ENCODE results near the gene ARPC2. TPM values are rescaled to one million over a fixed set of nuclear protein-coding genes. Genes with fewer than 3 reads are reported as not detected.

Gene ARPC2
- total and polyA plus RNA-seq, 10 of the 15 experiments (the other 5 are each of a cell fraction or from before 2014, with no cell fraction given), result 440 to 980 (median 709) TPM

GRCh38 chr2:218280260-218280870 is 63.4 kb downstream of the ARPC2 start (continued):
- TF ChIP-seq E4F1 (IDR thresholded peaks at IDR 0.05; ENCODE audit: borderline replicate concordance, partially characterized antibody), result no peak
- TF ChIP-seq KLF5 (IDR thresholded peaks at IDR 0.05; ENCODE audit: partially characterized antibody), result no peak
- TF ChIP-seq TCF12 (IDR thresholded peaks at IDR 0.05; ENCODE audit: low read depth, low read length), result no peak
- TF ChIP-seq MXI1 (IDR thresholded peaks at IDR 0.05; ENCODE audit: low read depth, low read length), result no peak

GRCh38 chr2:218281449-218281848 is 64.5 kb downstream of the ARPC2 start:
- H4K20me1 ChIP-seq (ENCODE audit: control insufficient read depth, insufficient read depth), result no peaks in the 10 kb centered on the region
- intact Hi-C loops (cut with micrococcal nuclease; ENCODE audit: unreplicated experiment), result no loop called here
- WGBS (ENCODE audit: insufficient coverage, insufficient replicate concordance, low lambda C conversion rate, missing lambda C conversion rate), result 95% methylated on average over 3 of the region's 3 CpGs
- no peak overlapping the region for H3K4me2 ChIP-seq (ENCODE audit: control insufficient read depth, insufficient read depth)
- FAIRE-seq (no peak), DNase-seq (ENCODE audit: low read depth, low spot score) (no peak), ATAC-seq (no peak)
- H3K79me2 ChIP-seq (ENCODE audit: control insufficient read depth, insufficient read depth, low read length), result peaks cover 22% of the 10 kb centered on the region
- in situ Hi-C loops (cut with MboI), result loop anchor here (25.0 kb wide), 1 partner anchor 106 kb away; the partner anchor contains the start of genes CTDSP1 and SLC11A1
- peaks cover 11 to 17% of the 10 kb centered on the region in 2 experiments for H3K36me3 ChIP-seq (ENCODE audit: control insufficient read depth in 2 of 2, insufficient read depth in 2 of 2, low read length in 1 of 2)
- ChIA-PET SMC1A (ENCODE audit: uncharacterized antibody, unreplicated experiment) (no interaction called here), CTCF (interaction anchor here (0.5 to 7.4 kb wide), 3 partner anchors 9 to 686 kb away, joined by 3 to 154 read pairs (median 4); partner anchors contain the start of genes AAMP and PNKD), POLR2A (no interaction called here), RAD21 (ENCODE audit: unreplicated experiment) (interaction anchor here (7.2 kb wide), 1 partner anchor 8 kb away, joined by 141 read pairs; the partner anchor contains the start of genes AAMP and PNKD)
- H2AFZ ChIP-seq (ENCODE audit: control insufficient read depth, low read depth, low read length), result no peak overlapping the region
- H3K9ac ChIP-seq (ENCODE audit: control insufficient read depth, insufficient read depth, low read length), result no peak overlapping the region
- no peaks in the 10 kb centered on the region for H3K9me3 ChIP-seq (replicated peaks; ENCODE audit: control insufficient read depth, insufficient read depth, low read length)
- no peak overlapping the region for H3K4me3 ChIP-seq
- no peaks in the 10 kb centered on the region for H3K27me3 ChIP-seq (replicated peaks in 1 of 2; ENCODE audit: control insufficient read depth in 2 of 2, insufficient read depth in 2 of 2, low read length in 1 of 2)
- BruUV-seq (replicated peaks), result no TSS peak
- no peak overlapping the region for H3K27ac ChIP-seq (ENCODE audit: control insufficient read depth, insufficient read depth)
- H3K4me1 ChIP-seq (ENCODE audit: control insufficient read depth, insufficient read depth, low read length), result peaks cover 25% of the 10 kb centered on the region
- TF ChIP-seq EGR1 (IDR thresholded peaks at IDR 0.05; ENCODE audit: borderline replicate concordance in 1 of 2, low read depth in 2 of 2, low read length in 2 of 2), result no peak
- TF ChIP-seq ATF2 (IDR thresholded peaks at IDR 0.05; ENCODE audit: low read length), result no peak
- TF ChIP-seq TCF7 (IDR thresholded peaks at IDR 0.05; ENCODE audit: borderline replicate concordance), result no peak
- no peak for TF ChIP-seq FOS (IDR thresholded peaks at IDR 0.05; ENCODE audit: borderline replicate concordance, extremely low read depth, insufficient read length)
- no peak for TF ChIP-seq SIN3A (IDR thresholded peaks at IDR 0.05; ENCODE audit: low read depth, low read length)
- TF ChIP-seq LARP7 (IDR thresholded peaks at IDR 0.05), result no peak
- TF ChIP-seq ZBTB4 (CRISPR knock-in tag; IDR thresholded peaks at IDR 0.05), result no peak
- TF ChIP-seq YY1 (IDR thresholded peaks at IDR 0.05; ENCODE audit: low read depth, low read length), result no peak
- no peak for TF ChIP-seq EED (IDR thresholded peaks at IDR 0.05; ENCODE audit: low read depth)
- TF ChIP-seq HDAC2 (IDR thresholded peaks at IDR 0.05), result no peak
- no peak for TF ChIP-seq ATF3 (IDR thresholded peaks at IDR 0.05; ENCODE audit: borderline replicate concordance, extremely low read depth, low read depth, low read length)
- TF ChIP-seq RFX5 (IDR thresholded peaks at IDR 0.05; ENCODE audit: low read depth, low read length), result no peak

Measured in GM12878 (cell line).